Stomach smooth muscle (tissue), 2 donors: ENCODE measurements around the gene NAV2.

Experiments
- H3K27ac ChIP-seq: one replicate; pipeline ENCODE4 v1.7.0; 2013; ENCODE audit warnings: mild to moderate bottlenecking, low read length, inconsistent platforms
- H3K27me3 ChIP-seq, 2 donors: one replicate each; pipeline ENCODE4 v1.7.0; 2013; ENCODE audit warnings: low read length in 2 of 2; ENCODE audit not compliant: insufficient read depth in 2 of 2, control insufficient read depth in 1 of 2
- H3K36me3 ChIP-seq, 2 donors: one replicate each; pipeline ENCODE4 v1.7.0; 2013; ENCODE audit warnings: low read length in 2 of 2; ENCODE audit not compliant: control insufficient read depth in 2 of 2, insufficient read depth in 2 of 2
- H3K4me1 ChIP-seq: one replicate; pipeline ENCODE4 v1.7.0; 2013; ENCODE audit warnings: low read length; ENCODE audit not compliant: control insufficient read depth, insufficient read depth
- H3K4me3 ChIP-seq, 2 donors: one replicate each; pipeline ENCODE4 v1.7.0; 2013; ENCODE audit warnings: low read length in 2 of 2
- H3K9ac ChIP-seq, 2 donors: one replicate each; pipeline ENCODE4 v1.7.0; 2013; ENCODE audit warnings: low read length in 2 of 2, mild to moderate bottlenecking in 1 of 2
- H3K9me3 ChIP-seq, 2 donors: one replicate each; pipeline ENCODE4 v1.7.0; 2013; ENCODE audit warnings: low read length in 2 of 2; ENCODE audit not compliant: control insufficient read depth in 2 of 2
- donor health status: healthy.
- donor health status: Pancreatic carcinoma.

Gene NAV2

DNA sequence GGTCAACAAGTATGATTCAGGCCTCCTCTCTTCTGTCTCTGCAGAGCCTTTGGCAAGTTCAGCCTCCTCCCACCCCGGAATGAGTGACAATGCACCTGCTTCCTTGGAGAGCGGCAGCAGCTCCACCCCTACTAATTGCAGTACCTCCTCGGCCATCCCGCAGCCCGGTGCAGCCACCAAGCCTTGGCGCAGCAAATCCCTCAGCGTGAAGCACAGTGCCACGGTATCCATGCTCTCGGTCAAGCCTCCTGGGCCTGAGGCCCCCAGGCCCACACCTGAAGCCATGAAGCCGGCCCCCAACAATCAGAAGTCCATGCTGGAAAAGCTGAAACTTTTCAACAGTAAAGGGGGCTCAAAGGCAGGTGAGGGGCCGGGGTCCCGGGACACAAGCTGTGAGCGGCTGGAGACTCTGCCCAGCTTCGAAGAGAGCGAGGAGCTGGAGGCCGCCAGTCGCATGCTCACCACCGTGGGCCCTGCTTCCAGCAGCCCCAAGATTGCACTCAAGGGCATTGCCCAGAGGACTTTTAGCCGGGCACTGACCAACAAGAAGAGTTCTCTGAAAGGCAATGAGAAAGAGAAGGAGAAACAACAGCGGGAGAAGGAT lies 220.6 kb downstream of the NAV2 start:
- H3K4me1 ChIP-seq, result peaks cover 47% of the 10 kb centered on the region
- H3K9me3 ChIP-seq, result no peaks in the 10 kb centered on the region
- H3K27ac ChIP-seq, result no peak overlapping the region
- H3K4me3 ChIP-seq, result no peak overlapping the region
- no peak overlapping the region for H3K9ac ChIP-seq
- peaks cover 20 to 28% of the 10 kb centered on the region in 2 donors for H3K36me3 ChIP-seq
- no peaks in the 10 kb centered on the region for H3K27me3 ChIP-seq

DNA sequence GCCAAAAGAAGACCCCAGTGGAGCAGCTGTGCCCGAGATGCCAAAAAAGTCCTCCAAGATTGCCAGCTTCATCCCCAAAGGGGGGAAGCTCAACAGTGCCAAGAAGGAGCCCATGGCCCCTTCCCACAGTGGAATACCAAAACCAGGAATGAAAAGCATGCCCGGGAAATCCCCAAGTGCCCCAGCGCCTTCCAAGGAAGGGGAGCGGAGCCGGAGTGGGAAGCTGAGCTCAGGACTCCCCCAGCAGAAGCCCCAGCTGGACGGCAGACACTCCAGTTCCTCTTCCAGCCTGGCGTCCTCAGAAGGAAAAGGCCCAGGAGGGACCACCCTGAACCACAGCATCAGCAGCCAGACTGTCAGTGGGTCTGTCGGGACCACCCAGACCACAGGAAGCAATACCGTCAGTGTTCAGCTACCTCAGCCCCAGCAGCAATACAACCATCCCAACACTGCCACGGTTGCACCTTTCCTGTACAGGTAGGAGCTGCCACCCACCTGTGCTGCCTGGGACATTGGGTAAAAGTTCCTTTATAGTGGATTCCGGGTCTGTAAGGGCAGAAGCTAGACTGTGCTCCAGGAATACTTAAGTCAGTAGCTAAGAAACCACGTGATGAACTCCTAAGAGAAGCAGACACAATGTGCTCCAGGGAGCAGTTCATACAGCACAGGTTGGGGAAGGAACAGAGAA lies 221.3 kb downstream of the NAV2 start:
- Histone ChIP-seq H3K9ac (no peak overlapping the region), H3K36me3 (peaks cover 20 to 28% of the 10 kb centered on the region in 2 donors), H3K4me3 (no peak overlapping the region), H3K27me3 (no peaks in the 10 kb centered on the region), H3K27ac (no peak overlapping the region), H3K4me1 (peaks cover 43% of the 10 kb centered on the region), H3K9me3 (no peaks in the 10 kb centered on the region)

DNA sequence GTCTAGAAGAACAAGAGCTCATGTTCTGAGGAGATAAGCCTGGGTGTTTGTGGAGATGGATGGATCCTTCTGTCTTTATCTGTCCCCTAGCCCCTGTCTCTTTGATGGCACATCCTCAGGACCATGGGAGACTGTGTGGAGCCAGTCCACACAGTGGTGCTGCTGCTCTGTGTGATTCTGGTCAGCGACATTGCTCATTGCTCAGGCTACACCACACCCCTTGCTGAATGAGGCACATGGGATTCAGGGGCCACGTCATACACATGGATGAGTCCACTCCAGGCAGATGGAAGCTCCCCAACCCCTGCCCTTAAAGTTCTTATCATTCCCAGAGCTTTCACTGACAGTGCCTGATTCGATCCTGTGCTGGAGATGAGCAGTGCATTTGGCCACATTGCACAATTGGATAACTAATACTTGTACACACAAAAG lies 222.2 kb downstream of the NAV2 start:
- H3K4me1 ChIP-seq, result peaks cover 37% of the 10 kb centered on the region
- H3K9me3 ChIP-seq, result no peaks in the 10 kb centered on the region
- H3K27me3 ChIP-seq, result no peaks in the 10 kb centered on the region
- H3K27ac ChIP-seq, result no peak overlapping the region
- no peak overlapping the region for H3K9ac ChIP-seq
- H3K36me3 ChIP-seq, result peaks cover 26 to 31% of the 10 kb centered on the region in 2 donors
- H3K4me3 ChIP-seq, result no peak overlapping the region

DNA sequence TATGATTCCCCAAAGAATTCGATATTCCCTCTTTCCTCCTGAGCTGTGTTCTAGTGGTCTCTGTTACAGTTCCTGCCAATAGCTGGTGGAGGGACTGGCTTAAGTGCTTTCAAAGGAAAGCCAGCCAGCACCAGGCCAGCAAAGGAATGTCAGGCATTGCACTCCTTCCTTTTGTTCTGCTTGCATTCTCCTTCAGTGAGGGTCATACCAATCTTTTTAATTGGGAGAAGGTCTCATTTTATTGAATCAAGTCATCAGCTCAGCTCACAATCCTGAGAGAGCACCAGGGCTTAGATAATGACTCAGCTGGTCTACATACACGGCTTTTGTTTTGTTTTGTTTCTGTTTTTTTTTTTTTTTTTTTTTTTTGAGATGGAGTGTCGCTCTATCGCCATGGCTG lies 222.9 kb downstream of the NAV2 start:
- Histone ChIP-seq H3K36me3 (peaks cover 26 to 34% of the 10 kb centered on the region in 2 donors), H3K9me3 (no peaks in the 10 kb centered on the region), H3K27ac (no peak overlapping the region), H3K9ac (no peak overlapping the region), H3K4me3 (no peak overlapping the region), H3K27me3 (no peaks in the 10 kb centered on the region), H3K4me1 (peaks cover 34% of the 10 kb centered on the region)

DNA sequence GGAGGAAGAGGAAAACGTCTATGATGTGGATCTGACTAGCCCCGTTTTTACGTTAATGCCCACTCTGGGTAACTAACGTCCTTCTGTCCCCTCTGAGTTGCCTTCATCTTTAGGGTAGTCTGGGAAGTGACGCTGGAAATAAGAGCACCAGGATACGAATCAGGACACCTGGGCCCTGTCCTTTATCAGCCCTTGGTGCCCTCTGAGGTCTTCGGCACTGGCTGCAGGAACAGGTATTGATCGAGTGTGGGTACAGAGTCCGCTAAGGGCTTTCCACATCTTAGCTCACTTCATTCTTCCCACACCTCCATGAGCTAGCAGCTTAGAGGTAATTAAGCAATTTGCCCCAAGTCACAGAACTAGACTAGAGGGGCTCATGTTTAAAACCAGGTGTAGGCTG lies 223.8 kb downstream of the NAV2 start:
- Histone ChIP-seq H3K27ac (no peak overlapping the region), H3K9me3 (no peaks in the 10 kb centered on the region), H3K36me3 (peaks cover 26 to 38% of the 10 kb centered on the region in 2 donors), H3K4me1 (peaks cover 29% of the 10 kb centered on the region), H3K27me3 (no peaks in the 10 kb centered on the region), H3K4me3 (no peak overlapping the region), H3K9ac (no peak overlapping the region)

DNA sequence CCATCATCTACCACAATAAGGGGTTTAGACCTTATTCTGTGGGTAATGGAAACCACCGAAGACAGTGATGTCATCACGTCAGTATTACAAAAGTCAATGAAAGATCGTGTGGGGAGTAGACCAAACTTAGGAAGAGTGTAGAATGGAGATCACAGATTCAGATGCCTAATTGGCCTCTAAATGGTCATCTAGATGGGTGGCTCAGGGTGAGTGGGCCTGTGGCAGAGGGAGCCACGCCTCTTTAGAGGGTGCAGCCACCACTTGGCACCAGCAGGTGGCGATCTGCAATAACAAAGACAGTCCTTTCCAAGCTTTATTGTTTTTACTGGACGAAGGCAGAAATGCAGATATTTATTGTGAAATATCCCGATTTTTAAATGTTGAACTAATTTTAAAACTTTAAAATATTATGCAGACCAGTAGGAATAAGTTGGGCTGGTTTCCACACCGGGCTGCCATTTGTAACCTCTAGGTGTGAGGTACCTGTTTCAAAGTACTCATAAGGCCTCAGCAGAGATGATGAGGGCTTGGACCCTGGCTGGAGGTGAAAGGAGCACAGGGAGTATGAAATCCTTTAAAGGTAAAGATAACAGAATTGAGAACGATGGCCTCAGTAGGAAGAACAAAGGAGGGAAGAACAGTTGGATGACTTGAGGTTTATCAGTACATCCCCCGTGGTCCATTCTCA lies 225.7 kb downstream of the NAV2 start:
- no peak overlapping the region for H3K27ac ChIP-seq
- no peak overlapping the region for H3K9ac ChIP-seq
- no peaks in the 10 kb centered on the region for H3K9me3 ChIP-seq
- H3K36me3 ChIP-seq, result peaks cover 20 to 39% of the 10 kb centered on the region in 2 donors
- H3K27me3 ChIP-seq, result no peaks in the 10 kb centered on the region
- peaks cover 16% of the 10 kb centered on the region for H3K4me1 ChIP-seq
- no peak overlapping the region for H3K4me3 ChIP-seq

DNA sequence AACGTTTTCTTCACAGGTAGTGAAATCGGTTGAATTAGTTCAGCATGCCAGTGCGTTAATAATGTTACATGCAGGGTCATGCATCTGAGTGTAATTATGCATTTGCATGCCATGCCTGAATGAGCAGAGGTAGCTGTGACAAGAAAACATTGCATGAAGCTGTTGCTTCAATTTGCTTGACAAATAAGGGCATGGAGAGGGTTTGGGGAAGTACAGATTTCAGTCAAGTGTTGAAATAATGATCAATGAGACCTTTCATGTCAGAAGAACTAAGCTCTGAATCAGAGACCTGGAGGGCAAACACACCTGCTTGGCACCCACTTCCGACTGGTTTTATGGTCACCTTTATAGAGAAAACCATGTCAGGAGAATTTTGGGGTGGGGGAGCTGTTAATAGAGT lies 226.2 kb downstream of the NAV2 start:
- no peak overlapping the region for H3K27ac ChIP-seq
- no peak overlapping the region for H3K4me3 ChIP-seq
- H3K36me3 ChIP-seq, result peaks cover 16 to 34% of the 10 kb centered on the region in 2 donors
- H3K9ac ChIP-seq, result no peak overlapping the region
- H3K9me3 ChIP-seq, result no peaks in the 10 kb centered on the region
- no peaks in the 10 kb centered on the region for H3K27me3 ChIP-seq
- peaks cover 16% of the 10 kb centered on the region for H3K4me1 ChIP-seq

DNA sequence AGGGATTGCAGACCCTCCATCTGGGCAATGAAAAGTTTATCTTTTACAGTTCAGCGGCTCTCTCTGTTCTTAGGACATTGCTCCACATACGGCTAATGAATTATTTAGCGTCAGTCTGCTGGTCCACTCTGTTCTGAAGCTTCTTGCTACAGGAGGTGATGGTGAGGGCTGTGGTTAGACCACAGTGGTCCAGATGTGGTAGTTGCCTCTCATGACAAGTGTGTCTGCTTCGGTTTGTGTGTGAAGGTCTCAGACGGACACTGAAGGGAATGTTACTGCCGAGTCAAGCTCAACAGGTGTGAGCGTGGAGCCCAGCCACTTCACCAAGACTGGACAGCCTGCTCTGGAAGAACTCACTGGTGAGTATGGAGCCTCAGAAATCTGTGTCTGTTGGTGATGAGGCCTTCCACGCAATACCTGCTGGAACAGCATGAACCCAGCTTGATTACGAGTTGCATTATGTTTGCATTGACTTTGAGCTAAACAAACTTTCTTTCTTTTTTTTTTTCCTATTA lies 226.8 kb downstream of the NAV2 start:
- no peak overlapping the region for H3K9ac ChIP-seq
- H3K27me3 ChIP-seq, result no peaks in the 10 kb centered on the region
- peaks cover 13% of the 10 kb centered on the region for H3K4me1 ChIP-seq
- no peaks in the 10 kb centered on the region for H3K9me3 ChIP-seq
- H3K27ac ChIP-seq, result no peak overlapping the region
- no peak overlapping the region for H3K4me3 ChIP-seq
- peaks cover 11 to 28% of the 10 kb centered on the region in 2 donors for H3K36me3 ChIP-seq

DNA sequence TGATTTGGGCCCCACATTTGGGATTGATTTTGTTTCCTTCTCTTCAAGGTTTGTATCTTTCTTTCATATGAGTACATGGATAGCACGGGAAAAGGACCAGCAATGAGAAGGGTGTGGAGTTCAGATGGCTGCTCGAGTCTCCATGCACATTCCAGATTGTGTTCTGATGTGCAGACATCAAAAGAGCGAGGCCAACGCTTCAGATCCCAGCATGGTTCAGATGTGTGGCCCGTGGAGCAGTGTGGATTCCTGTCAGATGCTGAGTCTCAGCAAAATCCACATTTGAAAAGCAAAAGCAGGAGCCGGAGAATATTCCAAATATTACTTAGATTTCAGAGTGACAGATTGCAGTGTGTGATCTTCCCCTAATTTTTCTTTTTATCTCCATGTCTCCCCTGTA lies 228.2 kb downstream of the NAV2 start:
- H3K27me3 ChIP-seq, result no peaks in the 10 kb centered on the region
- H3K4me3 ChIP-seq, result no peak overlapping the region
- H3K9me3 ChIP-seq, result no peaks in the 10 kb centered on the region
- H3K36me3 ChIP-seq, result peaks cover 13 to 25% of the 10 kb centered on the region in 2 donors
- H3K9ac ChIP-seq, result no peak overlapping the region
- peaks cover 4% of the 10 kb centered on the region for H3K4me1 ChIP-seq
- no peak overlapping the region for H3K27ac ChIP-seq

DNA sequence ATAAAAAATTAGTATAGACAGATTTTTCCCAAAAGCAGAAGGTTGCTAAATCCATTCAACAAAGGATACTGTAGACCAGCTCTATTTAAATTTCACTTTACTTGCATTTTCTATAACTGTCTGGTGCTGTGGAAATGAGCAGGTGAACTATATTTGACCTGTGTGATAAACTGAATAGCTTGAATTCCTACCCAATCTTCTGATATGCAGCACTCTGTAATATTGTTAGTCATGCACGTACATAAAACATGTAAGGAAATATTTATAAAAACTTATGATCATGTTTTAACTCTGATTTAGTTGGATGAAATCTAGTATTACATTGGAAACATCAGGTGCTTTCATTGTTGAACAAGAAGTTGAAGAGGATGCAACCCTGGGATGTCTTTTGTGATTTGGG lies 234.0 kb downstream of the NAV2 start:
- H3K9ac ChIP-seq, result no peak overlapping the region
- no peak overlapping the region for H3K4me3 ChIP-seq
- peaks cover under 1% of the 10 kb centered on the region for H3K4me1 ChIP-seq
- H3K36me3 ChIP-seq, result peaks cover 32 to 41% of the 10 kb centered on the region in 2 donors
- no peaks in the 10 kb centered on the region for H3K27me3 ChIP-seq
- no peak overlapping the region for H3K27ac ChIP-seq
- H3K9me3 ChIP-seq, result no peaks in the 10 kb centered on the region
